Common myeloid progenitor, CD34-positive (primary cell): ENCODE data around the gene CYP19A1.
"Not testable (repeated sequence)": the region's sequence is repeated elsewhere in the genome, so short reads cannot be mapped to it uniquely, and the experiment has no call there.

Source experiments
- CTCF ChIA-PET: fragments of 350-600 bp; sonication (Branson Sonifier 250); formaldehyde crosslinking; loops from one replicate; lab custom pipeline; 2021; ENCODE audit warnings: antibody characterized with exemption; lab: Charles Lee
- POLR2A ChIA-PET: fragments of 350-600 bp; sonication (Branson Sonifier 250); formaldehyde crosslinking; loops from one replicate; lab custom pipeline; 2021; ENCODE audit warnings: antibody characterized with exemption; lab: Charles Lee
- DNase-seq, 3 donors: peaks; one replicate each; pipeline versions ENCODE4 v3.0.0 to v3.0.0-alpha.2; 2013
- H3K27ac ChIP-seq, 2 experiments: 1 replicate in 1 of 2; 2 replicates in 1 of 2; pipeline ENCODE4 v1.7.0; 2013; ENCODE audit warnings: inconsistent platforms in 2 of 2, low read length in 2 of 2, mild to moderate bottlenecking in 2 of 2, low read depth in 1 of 2, moderate library complexity in 1 of 2; ENCODE audit not compliant: severe bottlenecking in 2 of 2, insufficient read depth in 1 of 2, poor library complexity in 1 of 2
- H3K27me3 ChIP-seq, 5 experiments: replicated peaks in 2 of 5; 1 replicate in 3 of 5; 2 replicates in 2 of 5; pipeline versions ENCODE4 v1.6.1 to v1.7.0; 2013; ENCODE audit warnings: low read length in 4 of 5, mild to moderate bottlenecking in 2 of 5, moderate library complexity in 2 of 5, inconsistent platforms in 1 of 5; ENCODE audit not compliant: insufficient read depth in 5 of 5, control insufficient read depth in 4 of 5
- H3K36me3 ChIP-seq, 4 experiments: 1 replicate in 2 of 4; 2 replicates in 2 of 4; pipeline versions ENCODE4 v1.6.1 to v1.7.0; 2013; ENCODE audit warnings: low read length in 3 of 4, control low read depth in 1 of 4, mild to moderate bottlenecking in 1 of 4; ENCODE audit not compliant: control insufficient read depth in 4 of 4, insufficient read depth in 4 of 4
- H3K4me1 ChIP-seq, 4 experiments: 1 replicate in 3 of 4; 2 replicates in 1 of 4; pipeline versions ENCODE4 v1.6.1 to v1.7.1; 2013; ENCODE audit warnings: low read length in 3 of 4, mild to moderate bottlenecking in 3 of 4, control low read depth in 1 of 4, inconsistent platforms in 1 of 4, moderate library complexity in 1 of 4; ENCODE audit not compliant: control insufficient read depth in 4 of 4, insufficient read depth in 4 of 4; ENCODE audit errors: control extremely low read depth in 1 of 4
- H3K4me3 ChIP-seq, 7 experiments: 1 replicate in 4 of 7; 2 replicates in 3 of 7; pipeline versions ENCODE4 v1.5.1 to v1.7.0; 2013; ENCODE audit warnings: mild to moderate bottlenecking in 7 of 7, low read length in 6 of 7, moderate library complexity in 6 of 7, inconsistent platforms in 2 of 7, low read depth in 2 of 7, control low read depth in 1 of 7; ENCODE audit not compliant: insufficient read depth in 4 of 7, control insufficient read depth in 1 of 7; ENCODE audit errors: extremely low read depth in 1 of 7
- H3K9me3 ChIP-seq, 5 experiments: 1 replicate in 4 of 5; 2 replicates in 1 of 5; pipeline versions ENCODE4 v1.6.1 to v1.7.1; 2013; ENCODE audit warnings: low read length in 4 of 5, mild to moderate bottlenecking in 2 of 5, inconsistent platforms in 1 of 5, low read depth in 1 of 5, moderate library complexity in 1 of 5; ENCODE audit not compliant: control insufficient read depth in 4 of 5, insufficient read depth in 2 of 5; ENCODE audit errors: control extremely low read depth in 1 of 5
- WGBS: methylation state at CpG from one replicate; pipeline ENCODE4 v1.1.5; 2013; ENCODE audit not compliant: insufficient coverage; 5-methylcytosine and 5-hydroxymethylcytosine counted together

CYP19A1 gene

DNA sequence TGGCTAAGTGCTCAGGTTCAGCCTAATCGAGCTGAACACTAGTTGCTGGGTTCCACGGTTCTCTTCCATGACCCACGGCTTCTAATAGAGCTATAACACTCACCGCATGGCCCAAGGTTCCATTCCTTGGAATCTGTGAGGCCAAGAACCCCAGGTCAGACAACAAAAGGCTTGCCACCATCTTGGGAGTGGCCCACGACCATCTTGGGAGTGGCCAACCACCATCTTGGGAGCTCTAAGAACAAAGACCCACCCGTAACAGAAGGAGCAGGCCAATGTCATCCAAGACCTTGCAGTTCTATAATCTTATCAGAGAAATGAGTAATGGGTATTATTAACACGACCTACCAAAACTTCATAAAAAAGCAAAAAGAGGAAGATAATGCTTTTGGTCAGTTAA lies 77.3 kb downstream of the CYP19A1 start:
- H3K36me3 ChIP-seq, DNase-seq, CTCF ChIA-PET, H3K9me3 ChIP-seq, POLR2A ChIA-PET, H3K4me3 ChIP-seq, H3K4me1 ChIP-seq, H3K27ac ChIP-seq: not testable (repeated sequence)
- peaks cover under 1 to 29% (median 13%) of the 10 kb centered on the region in 5 experiments for H3K27me3 ChIP-seq
- WGBS: 89% methylated on average over 4 of the region's 7 CpGs

DNA sequence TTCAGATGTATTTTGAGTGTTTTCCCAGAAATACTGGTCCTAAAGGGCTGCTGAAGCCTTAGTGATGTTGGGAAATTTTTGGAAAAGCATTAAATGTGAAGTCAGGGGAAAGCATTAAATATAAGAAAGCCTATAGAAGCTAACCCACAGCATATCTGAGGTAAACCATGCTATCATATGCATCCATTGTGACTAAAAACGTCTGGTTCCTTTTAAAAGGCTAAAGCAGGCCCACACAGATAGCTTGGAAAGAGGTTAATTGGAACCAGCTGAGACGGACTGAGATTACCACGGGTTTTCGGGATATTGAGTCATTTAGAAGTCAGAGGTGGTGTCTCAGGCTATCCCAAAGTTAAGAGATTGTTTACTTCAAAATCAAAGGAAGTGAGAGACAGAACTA lies 78.2 kb downstream of the CYP19A1 start:
- POLR2A ChIA-PET: interaction anchor here (0.6 kb wide), 1 partner anchor 228 kb away, joined by 3 read pairs; no protein-coding TSS in a partner anchor
- WGBS: 94% methylated on average over 4 of the region's 4 CpGs
- peaks cover 0 to 20% (median 5%) of the 10 kb centered on the region in 5 experiments for H3K27me3 ChIP-seq
- no peaks in the 10 kb centered on the region for H3K36me3 ChIP-seq
- H3K9me3 ChIP-seq: peaks cover 0 to 4% (median 0%) of the 10 kb centered on the region in 5 experiments
- no peak for DNase-seq
- no peak overlapping the region for H3K4me3 ChIP-seq
- CTCF ChIA-PET: no interaction called here
- H3K4me1 ChIP-seq: no peaks in the 10 kb centered on the region
- H3K27ac ChIP-seq: no peak overlapping the region

- H3K36me3 ChIP-seq: no peaks in the 10 kb centered on the region
- no peaks in the 10 kb centered on the region for H3K4me1 ChIP-seq
- CTCF ChIA-PET: interaction anchor here (1.7 kb wide), 1 partner anchor 11 kb away, joined by 7 read pairs; no protein-coding TSS in a partner anchor
- DNase-seq: no peak
- no peak overlapping the region for H3K27ac ChIP-seq
- POLR2A ChIA-PET: no interaction called here
- 100% methylated on average over 1 of the region's 2 CpGs for WGBS
- no peak overlapping the region for H3K4me3 ChIP-seq
- H3K9me3 ChIP-seq: no peaks in the 10 kb centered on the region
- peaks cover 0 to 5% (median 0%) of the 10 kb centered on the region in 5 experiments for H3K27me3 ChIP-seq
Observed at GRCh38 chr15:51255533-51255932, 82.9 kb downstream of the CYP19A1 start.

DNA sequence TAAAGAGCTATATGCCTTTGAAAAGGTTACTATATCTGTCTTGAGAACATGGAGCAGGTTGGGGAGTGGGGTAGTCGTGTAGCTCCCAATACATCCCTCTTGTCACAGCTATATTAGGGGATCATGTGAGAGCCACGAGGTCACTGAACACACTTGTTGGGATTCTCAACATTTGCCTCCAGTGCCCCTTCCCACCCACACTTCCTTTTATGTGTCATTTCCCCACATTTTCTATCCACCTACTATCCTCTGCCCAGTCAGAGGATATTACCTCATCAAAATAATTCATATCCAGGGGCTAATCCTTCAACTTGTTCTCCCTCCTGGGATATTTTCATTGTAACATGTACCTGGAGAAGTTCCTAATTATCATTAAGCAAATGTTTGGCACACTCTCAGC lies 85.0 kb downstream of the CYP19A1 start:
- WGBS: 89% methylated on average over 1 of the region's 2 CpGs
- no peak for DNase-seq
- no peaks in the 10 kb centered on the region for H3K36me3 ChIP-seq
- CTCF ChIA-PET: interaction anchor here (0.9 kb wide), 1 partner anchor 24 kb away, joined by 3 read pairs; no protein-coding TSS in a partner anchor
- POLR2A ChIA-PET: no interaction called here
- no peak overlapping the region for H3K4me3 ChIP-seq
- peaks cover 0 to 3% (median 0%) of the 10 kb centered on the region in 5 experiments for H3K27me3 ChIP-seq
- H3K27ac ChIP-seq: no peak overlapping the region
- H3K9me3 ChIP-seq: no peaks in the 10 kb centered on the region
- no peaks in the 10 kb centered on the region for H3K4me1 ChIP-seq

- Histone ChIP-seq H3K36me3 (no peaks in the 10 kb centered on the region), H3K27me3 (peaks cover 0 to 3% (median 0%) of the 10 kb centered on the region in 5 experiments), H3K27ac (no peak overlapping the region), H3K4me3 (no peak overlapping the region), H3K9me3 (no peaks in the 10 kb centered on the region), H3K4me1 (no peaks in the 10 kb centered on the region)
- no peak for DNase-seq
- CTCF ChIA-PET: no interaction called here
- POLR2A ChIA-PET: no interaction called here
- WGBS: 100% methylated on average over 1 of the region's 3 CpGs
Observed at GRCh38 chr15:51252671-51253070, 85.7 kb downstream of the CYP19A1 start.

GRCh38 chr15:51251556-51251955 lies 86.8 kb downstream of the CYP19A1 start:
- Histone ChIP-seq H3K4me3 (no peak overlapping the region), H3K27ac (no peak overlapping the region), H3K36me3 (no peaks in the 10 kb centered on the region), H3K27me3 (peaks cover 0 to 2% (median 0%) of the 10 kb centered on the region in 5 experiments), H3K9me3 (no peaks in the 10 kb centered on the region), H3K4me1 (no peaks in the 10 kb centered on the region)
- CTCF ChIA-PET: interaction anchor here (0.9 to 1.1 kb wide), 2 partner anchors 25 to 88 kb away, joined by 3 read pairs; no protein-coding TSS in a partner anchor
- WGBS: 100% methylated on average over 1 of the region's 1 CpG
- POLR2A ChIA-PET: no interaction called here
- DNase-seq: no peak

DNA sequence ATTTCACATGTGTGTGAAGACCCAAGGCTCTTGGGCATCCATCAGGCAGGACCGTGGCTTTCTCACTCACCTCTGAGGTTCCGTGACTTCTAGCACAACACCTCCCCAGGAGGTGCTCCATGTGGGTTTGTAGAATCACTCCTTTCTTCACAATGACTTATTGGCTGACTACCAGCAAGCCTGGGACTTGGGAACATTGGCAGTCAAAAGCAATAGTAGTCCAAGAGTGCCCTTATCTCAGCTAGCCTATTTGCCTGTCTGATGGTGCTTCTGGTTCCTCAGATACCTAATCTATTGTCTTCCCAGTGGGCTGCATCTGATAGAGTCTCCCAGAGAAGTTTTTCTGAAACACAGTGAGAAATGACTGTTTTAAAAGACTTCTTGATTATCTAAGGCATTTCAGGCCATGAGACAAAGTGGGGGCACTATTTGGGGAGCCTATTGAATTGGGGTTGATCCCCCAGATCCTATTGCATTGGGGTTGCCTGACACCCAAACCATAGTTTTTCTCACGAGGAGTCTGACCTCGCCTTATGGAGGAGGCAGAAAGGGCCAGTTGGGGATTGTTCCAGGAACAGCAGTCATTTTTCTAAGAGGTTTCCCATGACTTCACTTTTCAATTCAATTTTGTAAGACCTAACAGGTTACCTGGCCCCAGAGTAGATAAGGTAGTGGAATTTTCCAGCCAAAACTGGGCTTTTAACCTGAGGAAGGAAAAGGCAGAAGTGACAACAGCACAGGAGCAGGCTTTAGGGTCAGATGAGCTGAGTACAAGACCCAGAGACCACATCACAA lies 88.0 kb downstream of the CYP19A1 start:
- H3K27ac ChIP-seq: no peak overlapping the region
- ChIA-PET POLR2A (no interaction called here), CTCF (no interaction called here)
- no peaks in the 10 kb centered on the region for H3K36me3 ChIP-seq
- H3K27me3 ChIP-seq: peaks cover 0 to 2% (median 0%) of the 10 kb centered on the region in 5 experiments
- no peaks in the 10 kb centered on the region for H3K9me3 ChIP-seq
- no peaks in the 10 kb centered on the region for H3K4me1 ChIP-seq
- WGBS: 98% methylated on average over 4 of the region's 4 CpGs
- no peak overlapping the region for H3K4me3 ChIP-seq
- no peak for DNase-seq
